HepG2 (cell line): ENCODE data around the gene ADAR. TPM values are rescaled to one million over a fixed set of nuclear protein-coding genes. Genes with fewer than 3 reads are reported as not detected.

Experiments
- ARID5B ChIP-seq: IDR thresholded peaks from 2 replicates; pipeline ENCODE4 v1.4.0; 2020; ENCODE audit warnings: mild to moderate bottlenecking, missing genetic modification reagents
- BRCA1 ChIP-seq: sonication (generic); formaldehyde crosslinking; IDR thresholded peaks from 2 replicates; pipeline ENCODE4 v1.4.0; 2020; ENCODE audit warnings: missing genetic modification reagents
- ELF1 ChIP-seq: sonication (generic); formaldehyde crosslinking; IDR thresholded peaks from 2 replicates; pipeline ENCODE4 v1.4.0; 2020; ENCODE audit warnings: missing genetic modification reagents
- FOXO1 ChIP-seq: sonication (generic); formaldehyde crosslinking; IDR thresholded peaks from 2 replicates; pipeline ENCODE4 v1.4.0; 2020; ENCODE audit warnings: missing genetic modification reagents
- GABPA ChIP-seq, 2 experiments: IDR thresholded peaks; 2 replicates each; pipeline ENCODE4 v1.6.1; 2011 to 2016; ENCODE audit warnings: low read depth in 2 of 2, low read length in 1 of 2, missing biosample characterization in 1 of 2, missing genetic modification characterization in 1 of 2
- HMGXB4 ChIP-seq, 2 experiments: sonication (generic) in 1 of 2; formaldehyde crosslinking in 1 of 2; IDR thresholded peaks; 2 replicates each; pipeline versions ENCODE4 v1.4.0 to v1.6.1; 2018 to 2020; ENCODE audit warnings: missing genetic modification reagents in 2 of 2, borderline replicate concordance in 1 of 2, low read depth in 1 of 2, mild to moderate bottlenecking in 1 of 2, missing biosample characterization in 1 of 2
- KDM5A ChIP-seq: fragments of 200-600 bp; sonication (generic); IDR thresholded peaks from 2 replicates; pipeline ENCODE4 v1.7.0; 2018; ENCODE audit warnings: antibody characterized with exemption, mild to moderate bottlenecking, low read length, borderline replicate concordance
- MEIS1 ChIP-seq: sonication (generic); formaldehyde crosslinking; IDR thresholded peaks from 2 replicates; pipeline ENCODE4 v1.9.0; 2021; ENCODE audit warnings: mild to moderate bottlenecking, missing genetic modification reagents, moderate library complexity, borderline replicate concordance
- MIER2 ChIP-seq: IDR thresholded peaks from 2 replicates; pipeline ENCODE4 v1.6.1; 2016; ENCODE audit warnings: missing biosample characterization, missing genetic modification reagents
- POGZ ChIP-seq: sonication (generic); formaldehyde crosslinking; IDR thresholded peaks from 2 replicates; pipeline ENCODE4 v1.4.0; 2020; ENCODE audit warnings: mild to moderate bottlenecking, missing genetic modification reagents
- REST ChIP-seq, 2 experiments: IDR thresholded peaks; 2 replicates each; pipeline ENCODE4 v1.6.1; 2011 to 2012; ENCODE audit warnings: low read length in 2 of 2, borderline replicate concordance in 1 of 2, low read depth in 1 of 2, mild to moderate bottlenecking in 1 of 2, moderate library complexity in 1 of 2
- RXRB ChIP-seq: IDR thresholded peaks from 2 replicates; pipeline ENCODE4 v1.6.1; 2016; ENCODE audit warnings: borderline replicate concordance, missing genetic modification reagents, missing compliant biosample characterization
- SMC3 ChIP-seq: IDR thresholded peaks from 2 replicates; pipeline ENCODE4 v1.6.1; 2011; ENCODE audit warnings: low read length, improper control_type of control experiment
- TGIF2 ChIP-seq: IDR thresholded peaks from 2 replicates; pipeline ENCODE4 v1.6.1; 2016; ENCODE audit warnings: control low read depth, missing compliant biosample characterization
- XRCC5 ChIP-seq: fragments of 200-400 bp; formaldehyde crosslinking; optimal IDR thresholded peaks from 2 replicates; pipeline ENCODE3; 2017; ENCODE audit warnings: mild to moderate bottlenecking, low read length
- ZFY ChIP-seq: sonication (generic); formaldehyde crosslinking; IDR thresholded peaks from 2 replicates; pipeline ENCODE4 v1.4.0; 2020; ENCODE audit warnings: missing genetic modification reagents
- ZNF34 ChIP-seq: sonication (generic); formaldehyde crosslinking; IDR thresholded peaks from 2 replicates; pipeline ENCODE4 v1.4.0; 2020; ENCODE audit warnings: mild to moderate bottlenecking, missing genetic modification reagents, borderline replicate concordance
- ZNF788 ChIP-seq: sonication (generic); formaldehyde crosslinking; IDR thresholded peaks from 2 replicates; pipeline ENCODE4 v1.5.0; 2020; ENCODE audit warnings: mild to moderate bottlenecking, missing genetic modification reagents, borderline replicate concordance
- ZSCAN9 ChIP-seq: IDR thresholded peaks from 2 replicates; pipeline ENCODE4 v1.6.1; 2016; ENCODE audit warnings: borderline replicate concordance
- polyA plus RNA-seq, 8 experiments: library from polyadenylated mRNA; depleted of rRNA in 3 of 8; stranded (reverse) in 7 of 8; unstranded in 1 of 8; fragments of >200 nt; fragmentation: Illumina TruSeq in 4 of 8; extraction: Trizol in 4 of 8; gene quantifications; 2 replicates each; pipeline versions ENCODE4 v1.2.1 to v1.2.3, GENCODE V29; 2011 to 2016; ENCODE audit warnings: low read depth in 4 of 8, missing spikeins in 1 of 8, mixed read lengths in 1 of 8; ENCODE audit not compliant: insufficient read depth in 1 of 8
- total RNA-seq, 5 experiments: library from RNA; depleted of rRNA; stranded (reverse); fragments of >200 nt; fragmentation: Illumina TruSeq; extraction: Trizol; gene quantifications; 2 replicates each; pipeline ENCODE4 v1.2.3, GENCODE V29; 2016; ENCODE audit warnings: low read depth in 1 of 5

Gene ADAR
- total and polyA plus RNA-seq, 2 of the 13 experiments (the other 11 are each of a cell fraction or from before 2014, with no cell fraction given): 70.8 to 86.2 TPM

GRCh38 chr1:154559466-154560044 lies 48.4 kb downstream of the ADAR start (continued):
- TF ChIP-seq ARID5B: 0 out of 2 replicates have a peak, but pooled peaks have one; percentile 21
- peak; percentile 59; the same call in 1 of the 2 replicates for TF ChIP-seq MIER2
- peak; percentile 18; the same call in 1 of the 2 replicates for TF ChIP-seq BRCA1
- TF ChIP-seq ZNF34 (CRISPR knock-in tag): 0 out of 2 replicates have a peak, but pooled peaks have one; percentile 0
- TF ChIP-seq FOXO1 (CRISPR knock-in tag): no peak
- 0 out of 2 replicates have a peak, but pooled peaks have one; percentile 26 for TF ChIP-seq POGZ (CRISPR knock-in tag)
- 0 out of 2 replicates have a peak, but pooled peaks have one; percentile 38 for TF ChIP-seq RXRB
- 0 out of 4 replicates have a peak, but pooled peaks have one; percentile 28 to 34 for TF ChIP-seq HMGXB4 (CRISPR knock-in tag; IDR thresholded peaks at IDR 0.05; ENCODE audit: borderline replicate concordance in 1 of 2, low read depth in 1 of 2)
- TF ChIP-seq SMC3: peak; percentile 80
- 0 out of 2 replicates have a peak, but pooled peaks have one; percentile 23 for TF ChIP-seq ZSCAN9 (CRISPR knock-in tag)
- TF ChIP-seq GABPA (IDR thresholded peaks at IDR 0.05; ENCODE audit: low read depth, low read length): no peak
- TF ChIP-seq GABPA (CRISPR knock-in tag; IDR thresholded peaks at IDR 0.05; ENCODE audit: low read depth): peak; percentile 39; the same call in 1 of the 2 replicates
- TF ChIP-seq KDM5A: peak; percentile 17; the same call in 1 of the 2 replicates
- no peak for TF ChIP-seq MEIS1
- 0 out of 2 replicates have a peak, but pooled peaks have one; percentile 17 for TF ChIP-seq ELF1
- TF ChIP-seq XRCC5: peak; percentile 90
- TF ChIP-seq TGIF2 (CRISPR knock-in tag): 0 out of 2 replicates have a peak, but pooled peaks have one; percentile 44
- TF ChIP-seq ZFY: peak; percentile 25; the same call in 1 of the 2 replicates
- peak; percentile 15; the same call in 1 of the 2 replicates for TF ChIP-seq ZNF788
- 0 out of 4 replicates have a peak, but pooled peaks of 1 of the 2 experiments have one; percentile 19 for TF ChIP-seq REST (IDR thresholded peaks at IDR 0.05; ENCODE audit: borderline replicate concordance in 1 of 2, low read depth in 1 of 2, low read length in 2 of 2)
